AG04450 (cell line): ENCODE results near the gene TPGS1. TPM values are rescaled to one million over a fixed set of nuclear protein-coding genes. Genes with fewer than 3 reads are reported as not detected.

ENCODE experiments used
- CTCF ChIA-PET: fragments of 300-600, 350-600 bp; formaldehyde crosslinking; extraction: SDS; loops from one replicate; lab custom pipeline; 2022; ENCODE audit warnings: antibody characterized with exemption, inconsistent platforms; lab: Charles Lee
- POLR2A ChIA-PET: fragments of 350-600 bp; formaldehyde crosslinking; extraction: SDS; loops from one replicate; lab custom pipeline; 2021; ENCODE audit warnings: antibody characterized with exemption, inconsistent platforms; lab: Yijun Ruan, JAX
- DNase-seq: peaks from one replicate; pipeline ENCODE4 v3.0.0-alpha.2; 2011; ENCODE audit warnings: low read depth, low spot score
- H3K27ac ChIP-seq: one replicate; pipeline ENCODE4 v1.5.1; 2012; ENCODE audit warnings: low read depth, low read length, control low read depth
- H3K27me3 ChIP-seq: one replicate; pipeline ENCODE4 v1.6.0; 2012; ENCODE audit warnings: low read length; ENCODE audit not compliant: control insufficient read depth, insufficient read depth
- H3K4me3 ChIP-seq: 2 replicates; pipeline ENCODE4 v1.5.1; 2011; ENCODE audit warnings: mild to moderate bottlenecking, low read depth, low read length, control low read depth
- H3K9me3 ChIP-seq: 2 replicates; pipeline ENCODE4 v1.5.1; 2012; ENCODE audit warnings: low read length; ENCODE audit not compliant: control insufficient read depth, insufficient read depth
- polyA plus RNA-seq: library from polyadenylated mRNA; depleted of rRNA; stranded (reverse); fragments of >200 nt; gene quantifications from 2 replicates; pipeline ENCODE4 v1.2.3, GENCODE V29; 2011
- TF ChIP-seq, protein P1 (sequence below): IDR thresholded peaks from 2 replicates; pipeline ENCODE4 v1.5.1; 2011; ENCODE audit warnings: low read depth, low read length, control low read depth, inconsistent platforms

The TPGS1 gene
- polyA plus RNA-seq, 1 experiment: 2.6 TPM

DNA sequence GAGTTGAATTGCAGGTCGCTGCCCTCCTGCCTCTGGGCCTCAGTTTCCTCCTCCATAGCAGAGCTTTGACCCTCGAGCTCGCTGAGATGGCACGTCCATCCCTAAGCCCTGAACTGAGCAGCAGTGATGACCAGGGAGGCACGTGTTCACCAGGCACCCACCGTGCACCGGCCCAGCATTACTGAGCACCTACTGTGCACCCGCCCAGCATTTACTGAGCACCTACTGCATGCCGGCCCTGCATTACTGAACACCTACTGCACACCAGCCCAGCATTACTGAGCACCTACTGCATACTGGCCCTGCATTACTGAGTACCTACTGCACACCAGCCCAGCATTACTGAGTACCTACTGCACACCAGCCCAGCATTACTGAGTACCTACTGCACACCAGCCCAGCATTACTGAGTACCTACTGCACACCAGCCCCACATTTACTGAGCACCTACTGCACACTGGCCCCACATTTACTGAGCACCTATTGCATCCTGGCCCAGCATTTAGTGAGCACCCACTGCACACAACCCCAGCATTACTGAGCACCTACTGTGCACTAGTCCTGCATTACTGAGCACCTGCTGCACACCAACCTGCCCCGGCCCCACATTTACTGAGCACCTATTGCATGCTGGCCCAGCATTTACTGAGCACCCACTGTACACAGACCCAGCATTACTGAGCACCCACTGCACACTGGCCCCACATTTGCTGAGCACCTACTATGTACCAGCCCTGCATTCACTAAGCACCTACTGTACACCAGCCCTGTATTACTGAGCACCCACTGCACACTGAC lies 6.3 kb downstream of the TPGS1 start:
- H3K27me3 ChIP-seq: no peaks in the 10 kb centered on the region
- H3K4me3 ChIP-seq: no peak overlapping the region
- no peak overlapping the region for H3K27ac ChIP-seq
- ChIA-PET CTCF (no interaction called here), POLR2A (no interaction called here)
- no peak for DNase-seq
- TF ChIP-seq, protein P1, sequence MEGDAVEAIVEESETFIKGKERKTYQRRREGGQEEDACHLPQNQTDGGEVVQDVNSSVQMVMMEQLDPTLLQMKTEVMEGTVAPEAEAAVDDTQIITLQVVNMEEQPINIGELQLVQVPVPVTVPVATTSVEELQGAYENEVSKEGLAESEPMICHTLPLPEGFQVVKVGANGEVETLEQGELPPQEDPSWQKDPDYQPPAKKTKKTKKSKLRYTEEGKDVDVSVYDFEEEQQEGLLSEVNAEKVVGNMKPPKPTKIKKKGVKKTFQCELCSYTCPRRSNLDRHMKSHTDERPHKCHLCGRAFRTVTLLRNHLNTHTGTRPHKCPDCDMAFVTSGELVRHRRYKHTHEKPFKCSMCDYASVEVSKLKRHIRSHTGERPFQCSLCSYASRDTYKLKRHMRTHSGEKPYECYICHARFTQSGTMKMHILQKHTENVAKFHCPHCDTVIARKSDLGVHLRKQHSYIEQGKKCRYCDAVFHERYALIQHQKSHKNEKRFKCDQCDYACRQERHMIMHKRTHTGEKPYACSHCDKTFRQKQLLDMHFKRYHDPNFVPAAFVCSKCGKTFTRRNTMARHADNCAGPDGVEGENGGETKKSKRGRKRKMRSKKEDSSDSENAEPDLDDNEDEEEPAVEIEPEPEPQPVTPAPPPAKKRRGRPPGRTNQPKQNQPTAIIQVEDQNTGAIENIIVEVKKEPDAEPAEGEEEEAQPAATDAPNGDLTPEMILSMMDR: no peak
- H3K9me3 ChIP-seq: peaks cover 4% of the 10 kb centered on the region; the same call in 1 of the 2 replicates

DNA sequence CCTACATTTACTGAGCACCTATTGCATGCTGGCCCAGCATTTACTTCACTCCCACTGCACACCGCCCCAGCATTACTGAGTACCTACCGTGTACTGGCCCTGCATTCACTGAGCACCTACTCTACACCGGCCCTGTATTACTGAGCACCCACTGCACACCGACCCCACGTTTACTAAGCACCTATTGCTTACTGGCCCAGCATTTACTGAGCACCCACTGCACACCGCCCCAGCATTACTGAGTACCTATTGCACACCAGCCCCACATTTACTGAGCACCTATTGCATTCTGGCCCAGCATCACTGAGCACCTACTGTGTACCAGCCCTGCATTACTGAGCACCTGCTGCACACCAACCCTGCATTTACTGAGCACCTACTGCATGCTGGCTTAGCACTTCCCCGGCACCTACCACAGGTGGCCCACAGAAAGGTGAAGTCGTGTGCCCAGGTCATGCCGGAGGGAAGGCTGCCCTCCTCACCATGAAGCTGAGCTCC lies 6.9 kb downstream of the TPGS1 start:
- ChIA-PET POLR2A (interaction anchor here (0.5 kb wide), 1 partner anchor 24 kb away, joined by 3 read pairs; no protein-coding TSS in a partner anchor), CTCF (interaction anchor here (1.8 kb wide), 1 partner anchor 7 kb away, joined by 4 read pairs; the partner anchor contains the start of gene TPGS1)
- Histone ChIP-seq H3K9me3 (peaks cover 4% of the 10 kb centered on the region; the same call in 1 of the 2 replicates), H3K27me3 (no peaks in the 10 kb centered on the region), H3K4me3 (no peak overlapping the region), H3K27ac (no peak overlapping the region)
- TF ChIP-seq, protein P1: no peak
- no peak for DNase-seq

DNA sequence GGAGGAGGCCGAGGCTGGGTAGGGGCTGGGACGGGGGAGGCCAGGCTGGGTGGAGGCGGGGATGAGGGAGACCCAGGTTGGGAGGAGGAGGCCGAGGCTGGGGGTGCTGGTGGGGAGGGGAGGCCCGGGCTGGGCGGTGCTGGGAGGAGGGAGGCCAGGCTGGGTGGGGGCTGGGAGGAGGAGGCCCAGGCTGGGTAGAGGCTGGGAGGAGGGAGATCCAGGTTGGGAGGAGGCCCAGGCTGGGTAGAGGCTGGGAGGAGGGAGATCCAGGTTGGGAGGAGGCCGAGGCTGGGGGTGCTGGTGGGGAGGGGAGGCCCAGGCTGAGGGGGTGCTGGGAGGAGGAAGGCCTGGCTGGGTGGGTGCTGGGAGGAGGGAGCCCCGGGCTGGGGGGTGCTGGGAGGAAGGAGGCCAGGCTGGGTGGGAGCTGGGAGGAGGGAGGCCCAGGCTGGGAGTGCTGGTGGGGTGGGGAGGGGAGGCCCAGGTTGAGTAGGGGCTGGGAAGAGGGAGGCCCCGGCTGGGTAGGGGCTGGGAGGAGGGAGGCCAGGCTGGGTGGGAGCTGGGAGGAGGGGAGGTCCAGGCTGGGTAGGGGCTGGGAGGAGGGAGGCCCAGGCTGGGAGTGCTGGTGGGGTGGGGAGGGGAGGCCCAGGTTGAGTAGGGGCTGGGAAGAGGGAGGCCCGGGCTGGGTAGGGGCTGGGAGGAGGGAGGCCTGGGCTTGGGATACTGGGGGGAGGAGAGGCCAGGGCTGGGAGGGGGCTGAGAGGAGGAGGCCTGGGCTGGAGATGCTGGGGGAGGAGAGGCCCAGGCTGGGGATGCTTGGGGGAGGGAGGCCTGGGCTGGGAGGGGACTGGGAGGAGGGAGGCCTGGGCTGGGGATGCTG lies 10.7 kb downstream of the TPGS1 start:
- no peak overlapping the region for H3K27ac ChIP-seq

DNA sequence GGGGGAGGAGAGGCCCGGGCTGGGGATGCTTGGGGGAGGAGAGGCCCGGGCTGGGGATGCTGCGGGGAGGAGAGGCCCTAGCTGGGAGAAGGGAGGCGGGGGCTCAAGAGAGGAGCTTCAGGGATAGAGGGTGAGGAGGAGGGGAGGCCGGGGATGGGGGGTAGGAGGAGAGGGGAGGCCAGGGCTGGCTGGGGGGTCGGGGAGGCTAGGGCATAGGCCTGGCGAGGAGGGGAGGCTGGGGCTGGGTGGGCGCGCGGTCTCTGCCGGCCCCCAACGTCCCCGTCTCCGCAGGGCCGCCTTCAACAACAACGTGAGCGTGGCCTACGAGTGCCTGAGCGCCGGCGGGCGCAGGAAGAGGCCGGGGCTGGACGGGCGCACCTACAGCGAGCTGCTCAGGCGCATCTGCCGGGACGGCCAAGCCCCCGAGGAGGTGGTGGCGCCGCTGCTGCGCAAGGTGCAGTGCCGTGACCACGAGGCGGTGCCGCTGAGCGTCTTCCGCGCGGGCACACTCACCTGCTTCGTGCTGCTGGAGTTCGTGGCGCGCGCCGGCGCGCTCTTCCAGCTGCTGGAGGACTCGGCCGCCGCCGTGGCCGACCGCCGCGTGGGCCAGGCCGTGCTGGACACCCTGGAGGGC lies 11.4 kb downstream of the TPGS1 start:
- Histone ChIP-seq H3K27me3 (no peaks in the 10 kb centered on the region), H3K4me3 (no peak overlapping the region), H3K27ac (no peak overlapping the region), H3K9me3 (peaks cover 26% of the 10 kb centered on the region)
- no peak for DNase-seq
- POLR2A ChIA-PET: interaction anchor here (0.7 kb wide), 1 partner anchor 95 kb away, joined by 5 read pairs; no protein-coding TSS in a partner anchor
- TF ChIP-seq, protein P1: no peak
- CTCF ChIA-PET: interaction anchor here (1.3 kb wide), 1 partner anchor 12 kb away, joined by 3 read pairs; no protein-coding TSS in a partner anchor

More for the DNA sequence above, 10.7 kb downstream of the TPGS1 start:
- Histone ChIP-seq H3K27me3 (no peaks in the 10 kb centered on the region), H3K4me3 (no peak overlapping the region), H3K9me3 (peaks cover 24% of the 10 kb centered on the region)
- ChIA-PET CTCF (interaction anchor here (1.3 to 1.4 kb wide), 2 partner anchors 11 to 12 kb away, joined by 3 to 6 read pairs; partner anchors contain the start of gene TPGS1), POLR2A (interaction anchor here (0.7 kb wide), 1 partner anchor 94 kb away, joined by 5 read pairs; no protein-coding TSS in a partner anchor)
- no peak for DNase-seq
- TF ChIP-seq, protein P1: no peak
